ENCODE results near the gene HDAC4.

Gene HDAC4

GRCh38 chr2:239294571-239295054 lies 106.2 kb downstream of the HDAC4 start:
- no peak for DNase-seq (ENCODE audit: low read depth)

GRCh38 chr2:239293775-239294430 lies 106.9 kb downstream of the HDAC4 start:
- DNase-seq (ENCODE audit: low read depth) = no peak

GRCh38 chr2:239292959-239293774 lies 107.7 kb downstream of the HDAC4 start:
- no peak for DNase-seq (ENCODE audit: low read depth)

GRCh38 chr2:239292531-239292930 lies 108.3 kb downstream of the HDAC4 start:
- DNase-seq (ENCODE audit: low read depth) = no peak

- DNase-seq (ENCODE audit: low read depth) = no peak
Observed at GRCh38 chr2:239291475-239292350, 109.1 kb downstream of the HDAC4 start.

- no peak for DNase-seq (ENCODE audit: low read depth)
Observed at GRCh38 chr2:239290618-239291474, 110.0 kb downstream of the HDAC4 start.

- DNase-seq (ENCODE audit: low read depth) = no peak
Observed at GRCh38 chr2:239289545-239289944, 111.3 kb downstream of the HDAC4 start.

GRCh38 chr2:239288951-239289511 lies 111.8 kb downstream of the HDAC4 start:
- DNase-seq (ENCODE audit: low read depth) = no peak

- no peak for DNase-seq (ENCODE audit: low read depth)
Observed at GRCh38 chr2:239288237-239288636, 112.6 kb downstream of the HDAC4 start.

- DNase-seq (ENCODE audit: low read depth) = no peak
Observed at GRCh38 chr2:239287461-239287860, 113.4 kb downstream of the HDAC4 start.

- no peak for DNase-seq (ENCODE audit: low read depth)
Observed at GRCh38 chr2:239286901-239287300, 113.9 kb downstream of the HDAC4 start.

GRCh38 chr2:239285932-239286230 lies 114.9 kb downstream of the HDAC4 start:
- DNase-seq (ENCODE audit: low read depth) = no peak

GRCh38 chr2:239285071-239285931 lies 115.5 kb downstream of the HDAC4 start:
- no peak for DNase-seq (ENCODE audit: low read depth)

- no peak for DNase-seq (ENCODE audit: low read depth)
Observed at GRCh38 chr2:239283961-239284795, 116.6 kb downstream of the HDAC4 start.

GRCh38 chr2:239283288-239283945 lies 117.4 kb downstream of the HDAC4 start:
- DNase-seq (ENCODE audit: low read depth) = no peak

GRCh38 chr2:239282448-239283287 lies 118.2 kb downstream of the HDAC4 start:
- DNase-seq (ENCODE audit: low read depth) = no peak

- peak; percentile 58 for DNase-seq (ENCODE audit: low read depth)
Observed at GRCh38 chr2:239280296-239281017, 120.4 kb downstream of the HDAC4 start.
